ENCODE measurements around the gene NUDT4B. TPM values are rescaled to one million over a fixed set of nuclear protein-coding genes. Genes with fewer than 3 reads are reported as not detected.

Gene NUDT4B
- 10.3 and 11.0 TPM in 2 replicates for total RNA-seq

DNA sequence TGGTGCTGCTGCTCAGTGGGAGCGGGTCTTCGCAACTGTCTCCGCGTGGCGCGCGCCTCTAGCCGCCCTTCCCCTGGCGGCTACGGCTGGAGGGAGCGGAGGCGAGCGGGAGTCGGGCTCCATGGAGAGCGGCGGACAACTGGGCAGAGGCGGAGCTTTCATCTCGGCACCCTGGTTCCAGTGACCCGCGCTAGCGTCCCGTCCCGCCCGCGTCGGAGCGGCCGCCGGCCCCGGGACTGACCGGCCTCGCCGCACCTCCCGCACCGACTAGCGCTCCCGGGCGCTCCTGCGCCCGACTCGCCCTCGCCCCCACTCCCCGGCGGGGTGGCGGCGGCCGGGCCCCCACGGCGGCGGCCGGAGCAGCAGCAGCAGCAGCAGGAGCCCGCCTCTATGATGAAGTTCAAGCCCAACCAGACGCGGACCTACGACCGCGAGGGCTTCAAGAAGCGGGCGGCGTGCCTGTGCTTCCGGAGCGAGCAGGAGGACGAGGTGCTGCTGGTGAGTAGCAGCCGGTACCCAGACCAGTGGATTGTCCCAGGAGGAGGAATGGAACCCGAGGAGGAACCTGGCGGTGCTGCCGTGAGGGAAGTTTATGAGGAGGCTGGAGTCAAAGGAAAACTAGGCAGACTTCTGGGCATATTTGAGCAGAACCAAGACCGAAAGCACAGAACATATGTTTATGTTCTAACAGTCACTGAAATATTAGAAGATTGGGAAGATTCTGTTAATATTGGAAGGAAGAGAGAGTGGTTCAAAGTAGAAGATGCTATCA lies at the start of gene NUDT4B:
NUDT4B (plus strand) TSS at position 212 of the 772 bp plus-strand sequence; CDS start at position 391, 179 bp downstream.

Other genes with a start within 250 kb of the NUDT4B start
- gene NBPF14, start 152.8 kb upstream of the NUDT4B start, total RNA-seq, result 12.0 and 14.3 TPM in 2 replicates
- gene PDE4DIP, start 95.7 kb downstream of the NUDT4B start, total RNA-seq, result 45.9 and 58.0 TPM in 2 replicates